Kidney (tissue), 14 donors: ENCODE measurements around the gene ATP5F1A. TPM values are rescaled to one million over a fixed set of nuclear protein-coding genes. Genes with fewer than 3 reads are reported as not detected.

Experiments used
- DNase-seq, 5 donors: peaks; one replicate each; pipeline ENCODE4 v3.0.0-alpha.2; 2013 to 2020
- FAIRE-seq: peaks from 2 replicates; lab custom pipeline; 2012; peaks lifted over from hg19 to GRCh38; lab: Jason Lieb, UNC
- H3K27ac ChIP-seq, 2 donors: one replicate each; pipeline ENCODE4 v1.7.0; 2013; ENCODE audit warnings: low read depth in 2 of 2, low read length in 2 of 2, inconsistent platforms in 1 of 2
- H3K27me3 ChIP-seq: one replicate; pipeline ENCODE4 v1.7.1; 2013; ENCODE audit warnings: low read length, inconsistent platforms; ENCODE audit not compliant: control insufficient read depth, insufficient read depth
- H3K36me3 ChIP-seq, 3 donors: one replicate each; pipeline versions ENCODE4 v1.7.0 to v1.7.1; 2013; ENCODE audit warnings: low read length in 3 of 3, control low read depth in 1 of 3, inconsistent platforms in 1 of 3; ENCODE audit not compliant: insufficient read depth in 3 of 3, control insufficient read depth in 2 of 3
- H3K4me1 ChIP-seq, 3 donors: one replicate each; pipeline versions ENCODE4 v1.7.0 to v1.7.1; 2013; ENCODE audit warnings: low read length in 3 of 3, inconsistent platforms in 1 of 3, low read depth in 1 of 3; ENCODE audit not compliant: control insufficient read depth in 2 of 3, insufficient read depth in 2 of 3
- H3K4me3 ChIP-seq, 3 donors: one replicate each; pipeline versions ENCODE4 v1.7.0 to v1.8.1; 2013; ENCODE audit warnings: low read length in 3 of 3, control low read depth in 1 of 3, inconsistent platforms in 1 of 3
- H3K9ac ChIP-seq, 3 donors: one replicate each; pipeline versions ENCODE4 v1.7.0 to v1.7.1; 2013; ENCODE audit warnings: low read length in 3 of 3, control low read depth in 1 of 3, inconsistent platforms in 1 of 3
- H3K9me3 ChIP-seq, 3 donors: one replicate each; pipeline versions ENCODE4 v1.7.0 to v1.7.1; 2013; ENCODE audit warnings: low read length in 3 of 3, control low read depth in 1 of 3, inconsistent platforms in 1 of 3; ENCODE audit not compliant: control insufficient read depth in 2 of 3, insufficient read depth in 1 of 3
- intact Hi-C: fragments of 100-400 bp; cut with DNase I; formaldehyde crosslinking; loops from one replicate; pipeline ENCODE4 v1.11.1; 2022
- polyA plus RNA-seq: library from polyadenylated mRNA; stranded (reverse); fragments of 350-450 nt; fragmentation: Illumina TruSeq; extraction: RNeasy Lipid Tissue Mini Kit (QIAGEN cat#74804); gene quantifications from one replicate; pipeline ENCODE4 v1.2.3, GENCODE V29; 2014; ENCODE audit warnings: low read depth, low replicate concordance; ENCODE audit not compliant: insufficient read depth
- total RNA-seq: library from RNA; stranded (reverse); fragmentation: NEBNext Ultra II Directional; extraction: Animal tissue kit (Norgen Biotek cat#: 25700); gene quantifications from one replicate; pipeline ENCODE4 v1.2.1, GENCODE V29; 2021
- TF ChIP-seq, protein P1 (sequence below): IDR thresholded peaks from 3 replicates; pipeline ENCODE4 v1.5.1; 2012; ENCODE audit warnings: mild to moderate bottlenecking, moderate library complexity, borderline replicate concordance; ENCODE audit not compliant: insufficient read depth; ENCODE audit errors: extremely low read depth
- donor health status: control.
- donor health status: control.
- donor health status: control.
- donor health status: control.
- donor health status: control.
- donor health status: DM: yes; HTN: yes; CAD: no.
- donor health status: Normal renal cell carcinoma (clear cell type).

The ATP5F1A gene
- total and polyA plus RNA-seq, 2 donors from 2014 or later = 417 to 1,054 TPM

DNA sequence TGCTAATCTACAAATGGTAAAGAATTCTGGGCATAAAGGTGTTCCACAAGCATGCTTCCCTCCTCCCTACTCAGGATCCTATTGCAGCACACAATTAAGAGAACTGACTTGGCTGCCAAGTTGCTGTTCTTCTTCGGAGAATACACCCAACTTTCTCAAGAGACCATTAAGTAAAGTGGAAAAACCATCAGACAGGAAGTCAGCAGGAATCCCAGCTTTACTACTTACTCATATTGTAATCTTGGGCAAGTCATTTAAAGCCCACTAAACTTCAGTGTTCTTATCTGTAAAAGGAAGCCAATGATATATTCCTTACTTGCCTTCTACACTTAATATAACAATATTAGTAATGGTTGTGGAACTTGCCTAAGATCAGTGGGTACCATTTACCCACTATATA is 63.9 kb downstream of the ATP5F1A start:
- no peak for DNase-seq
- intact Hi-C loops = no loop called here
- H3K9ac ChIP-seq = no peak overlapping the region
- no peaks in the 10 kb centered on the region for H3K4me1 ChIP-seq
- TF ChIP-seq, protein P1, sequence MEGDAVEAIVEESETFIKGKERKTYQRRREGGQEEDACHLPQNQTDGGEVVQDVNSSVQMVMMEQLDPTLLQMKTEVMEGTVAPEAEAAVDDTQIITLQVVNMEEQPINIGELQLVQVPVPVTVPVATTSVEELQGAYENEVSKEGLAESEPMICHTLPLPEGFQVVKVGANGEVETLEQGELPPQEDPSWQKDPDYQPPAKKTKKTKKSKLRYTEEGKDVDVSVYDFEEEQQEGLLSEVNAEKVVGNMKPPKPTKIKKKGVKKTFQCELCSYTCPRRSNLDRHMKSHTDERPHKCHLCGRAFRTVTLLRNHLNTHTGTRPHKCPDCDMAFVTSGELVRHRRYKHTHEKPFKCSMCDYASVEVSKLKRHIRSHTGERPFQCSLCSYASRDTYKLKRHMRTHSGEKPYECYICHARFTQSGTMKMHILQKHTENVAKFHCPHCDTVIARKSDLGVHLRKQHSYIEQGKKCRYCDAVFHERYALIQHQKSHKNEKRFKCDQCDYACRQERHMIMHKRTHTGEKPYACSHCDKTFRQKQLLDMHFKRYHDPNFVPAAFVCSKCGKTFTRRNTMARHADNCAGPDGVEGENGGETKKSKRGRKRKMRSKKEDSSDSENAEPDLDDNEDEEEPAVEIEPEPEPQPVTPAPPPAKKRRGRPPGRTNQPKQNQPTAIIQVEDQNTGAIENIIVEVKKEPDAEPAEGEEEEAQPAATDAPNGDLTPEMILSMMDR = no peak
- no peaks in the 10 kb centered on the region for H3K36me3 ChIP-seq
- H3K9me3 ChIP-seq = no peaks in the 10 kb centered on the region
- H3K4me3 ChIP-seq = no peak overlapping the region
- no peak for FAIRE-seq
- H3K27me3 ChIP-seq = no peaks in the 10 kb centered on the region
- no peak overlapping the region for H3K27ac ChIP-seq

DNA sequence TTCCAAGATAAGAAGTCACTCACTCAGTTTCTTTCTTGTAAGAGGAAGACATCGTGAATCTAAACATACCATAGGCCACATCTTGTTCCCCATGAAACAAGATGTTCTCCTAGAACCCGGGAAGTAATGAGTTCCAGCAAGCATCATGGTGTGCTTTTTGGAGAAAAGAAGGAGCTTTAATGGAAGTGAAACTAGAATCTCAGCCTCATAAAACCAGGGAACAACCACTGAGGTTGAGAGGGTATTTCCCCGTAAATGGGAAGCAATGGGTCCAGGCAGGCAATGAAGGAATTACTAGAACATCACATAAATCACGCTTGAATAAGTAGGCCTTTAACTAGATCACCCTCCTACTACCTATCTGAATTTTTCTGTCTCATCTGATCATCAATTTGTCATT is 66.4 kb downstream of the ATP5F1A start:
- Histone ChIP-seq H3K27me3 (peaks cover 3% of the 10 kb centered on the region), H3K9me3 (no peaks in the 10 kb centered on the region), H3K27ac (no peak overlapping the region), H3K9ac (no peak overlapping the region), H3K36me3 (no peaks in the 10 kb centered on the region), H3K4me1 (peaks cover 0 to 4% (median 0%) of the 10 kb centered on the region in 3 donors), H3K4me3 (no peak overlapping the region)
- intact Hi-C loops = no loop called here
- FAIRE-seq (no peak), DNase-seq (no peak)
- TF ChIP-seq, protein P1 = no peak

Other genes starting within 250 kb of the ATP5F1A start
- 32.5 TPM for gene EPG5, start 131.0 kb downstream of the ATP5F1A start, total RNA-seq
- 4.8 TPM for gene EPG5, start 131.0 kb downstream of the ATP5F1A start, polyA plus RNA-seq
- gene PSTPIP2, start 26.0 kb downstream of the ATP5F1A start, total RNA-seq = 11.1 TPM
- 1.3 TPM for gene PSTPIP2, start 26.0 kb downstream of the ATP5F1A start, polyA plus RNA-seq
- 18.6 TPM for gene HAUS1, start 6.1 kb upstream of the ATP5F1A start, total RNA-seq
- 22.2 TPM for gene HAUS1, start 6.1 kb upstream of the ATP5F1A start, polyA plus RNA-seq